Activated CD8-positive, alpha-beta memory T cell treated with anti-CD3 and anti-CD28 coated beads, Interleukin-2, amount 10 ng/mL, durations not matched to agents 7 days and 5 days (primary cell): ENCODE measurements around the gene SHLD1. TPM values are rescaled to one million over a fixed set of nuclear protein-coding genes. Genes with fewer than 3 reads are reported as not detected.

Experiments
- ATAC-seq: fragments of 150-1000 bp; cut with Tn5 transposase; one replicate; pipeline ENCODE4 v1.10.0; 2021; ENCODE audit warnings: moderate library complexity
- CTCF ChIA-PET: fragments of 350-600 bp; sonication (Branson Sonifier 250); formaldehyde crosslinking; loops from one replicate; lab custom pipeline; 2021; ENCODE audit warnings: antibody characterized with exemption; lab: Charles Lee
- DNase-seq: peaks from one replicate; pipeline ENCODE4 v3.0.0-alpha.2; 2020
- H3K27ac Mint-ChIP-seq: one replicate; pipeline ENCODE4 v1.8.0; 2021; ENCODE audit warnings: mild to moderate bottlenecking, mixed read lengths
- H3K27me3 Mint-ChIP-seq: one replicate; pipeline ENCODE4 v1.8.0; 2021; ENCODE audit warnings: mixed read lengths
- H3K36me3 Mint-ChIP-seq: one replicate; pipeline ENCODE4 v1.8.0; 2021; ENCODE audit warnings: mild to moderate bottlenecking, mixed read lengths
- H3K4me1 Mint-ChIP-seq: one replicate; pipeline ENCODE4 v1.8.0; 2021; ENCODE audit warnings: mixed read lengths
- H3K4me3 Mint-ChIP-seq: one replicate; pipeline ENCODE4 v1.8.0; 2021; ENCODE audit warnings: mild to moderate bottlenecking, moderate library complexity, mixed read lengths
- H3K9me3 Mint-ChIP-seq: one replicate; pipeline ENCODE4 v1.8.0; 2022; ENCODE audit warnings: low read depth, mixed read lengths
- total RNA-seq, 2 experiments: library from RNA; stranded (reverse); gene quantifications; one replicate each; pipeline ENCODE4 v1.2.3, GENCODE V29; 2021

The SHLD1 gene
- total RNA-seq, 2 experiments from 2014 or later = 8.5 to 9.1 TPM

DNA sequence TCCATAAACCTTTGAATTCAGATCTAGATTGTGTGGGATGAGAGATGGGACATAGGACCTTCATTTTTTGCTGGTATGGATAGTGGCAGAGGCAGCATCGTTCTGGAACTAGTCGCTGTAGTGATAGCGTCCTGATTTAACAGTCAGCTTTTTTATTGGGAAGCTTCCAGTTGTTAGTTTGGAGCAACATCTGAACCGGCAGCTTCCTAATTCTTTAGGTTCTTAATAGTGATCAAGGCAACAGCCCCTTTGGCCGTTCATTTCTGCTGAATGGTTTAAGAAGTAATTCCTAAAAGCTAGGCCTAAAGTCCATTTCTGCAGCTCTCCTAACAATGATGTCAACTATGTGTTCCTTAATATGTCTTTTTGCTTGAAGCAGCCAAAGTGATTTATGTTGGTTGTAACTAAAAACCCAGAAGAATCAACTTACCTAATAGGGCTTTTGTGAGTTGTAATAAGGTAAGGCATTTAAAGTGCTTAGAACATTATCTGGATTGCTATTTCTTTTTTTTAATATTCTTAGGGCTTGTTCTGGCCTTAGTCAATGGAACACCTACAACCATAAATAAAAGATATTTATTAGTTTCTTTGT, 90.3 kb downstream of the SHLD1 start:
- no peak for ATAC-seq
- no peak for DNase-seq
- Mint-ChIP-seq H3K4me3 (no peak overlapping the region), H3K4me1 (peaks cover 41% of the 10 kb centered on the region), H3K27ac (no peak overlapping the region), H3K27me3 (peaks cover 16% of the 10 kb centered on the region), H3K36me3 (peaks cover 7% of the 10 kb centered on the region), H3K9me3 (no peaks in the 10 kb centered on the region)
- CTCF ChIA-PET = no interaction called here

DNA sequence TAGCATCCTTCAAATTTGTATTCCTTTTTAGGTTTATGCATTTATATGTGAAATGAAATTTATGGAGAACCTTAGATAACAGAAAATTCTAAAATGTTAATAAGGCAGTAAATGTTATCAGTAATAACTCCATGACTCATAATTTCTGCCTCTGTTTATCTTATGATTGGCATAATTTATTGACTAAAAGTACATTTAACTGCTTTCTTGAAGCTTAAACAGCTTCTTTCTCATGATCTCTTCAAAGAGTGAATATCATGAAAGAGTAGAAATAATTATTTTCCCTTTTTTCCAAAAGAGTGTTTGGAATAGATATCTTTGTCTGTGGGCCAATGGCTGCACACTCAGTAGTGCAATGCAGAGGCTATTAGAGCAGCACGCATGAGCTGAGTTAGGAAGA, 91.3 kb downstream of the SHLD1 start:
- CTCF ChIA-PET = interaction anchor here (3.4 kb wide), 1 partner anchor 312 kb away, joined by 15 read pairs; no protein-coding TSS in a partner anchor
- Mint-ChIP-seq H3K4me1 (peaks cover 42% of the 10 kb centered on the region), H3K4me3 (no peak overlapping the region), H3K27me3 (peaks cover 21% of the 10 kb centered on the region), H3K27ac (no peak overlapping the region), H3K9me3 (no peaks in the 10 kb centered on the region), H3K36me3 (peaks cover 7% of the 10 kb centered on the region)
- DNase-seq (no peak), ATAC-seq (no peak)

DNA sequence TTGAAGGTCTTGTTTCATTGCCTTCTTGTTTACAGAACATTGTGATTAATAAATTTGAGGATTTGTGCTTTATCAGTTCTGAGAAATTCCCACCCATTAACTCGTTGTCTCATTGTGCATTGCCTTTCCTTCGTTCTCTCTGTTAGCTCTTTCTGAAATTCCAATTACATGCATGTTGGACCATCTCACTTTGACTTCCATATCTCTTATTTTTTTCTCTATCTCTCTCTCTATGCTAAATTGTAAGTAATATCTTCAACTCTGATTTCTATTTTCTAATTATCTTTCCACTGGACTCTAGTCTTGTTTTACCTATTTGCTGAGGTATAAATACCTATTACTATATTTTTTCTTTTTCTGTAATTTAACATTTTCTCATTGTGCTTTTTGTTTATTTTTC, 92.3 kb downstream of the SHLD1 start:
- ATAC-seq (no peak), DNase-seq (no peak)
- Mint-ChIP-seq H3K27ac (no peak overlapping the region), H3K4me3 (no peak overlapping the region), H3K36me3 (peaks cover 7% of the 10 kb centered on the region), H3K9me3 (no peaks in the 10 kb centered on the region), H3K4me1 (peaks cover 43% of the 10 kb centered on the region), H3K27me3 (peaks cover 22% of the 10 kb centered on the region)
- CTCF ChIA-PET = interaction anchor here (1.4 to 3.4 kb wide), 2 partner anchors 16 to 313 kb away, joined by 3 to 15 read pairs; no protein-coding TSS in a partner anchor

DNA sequence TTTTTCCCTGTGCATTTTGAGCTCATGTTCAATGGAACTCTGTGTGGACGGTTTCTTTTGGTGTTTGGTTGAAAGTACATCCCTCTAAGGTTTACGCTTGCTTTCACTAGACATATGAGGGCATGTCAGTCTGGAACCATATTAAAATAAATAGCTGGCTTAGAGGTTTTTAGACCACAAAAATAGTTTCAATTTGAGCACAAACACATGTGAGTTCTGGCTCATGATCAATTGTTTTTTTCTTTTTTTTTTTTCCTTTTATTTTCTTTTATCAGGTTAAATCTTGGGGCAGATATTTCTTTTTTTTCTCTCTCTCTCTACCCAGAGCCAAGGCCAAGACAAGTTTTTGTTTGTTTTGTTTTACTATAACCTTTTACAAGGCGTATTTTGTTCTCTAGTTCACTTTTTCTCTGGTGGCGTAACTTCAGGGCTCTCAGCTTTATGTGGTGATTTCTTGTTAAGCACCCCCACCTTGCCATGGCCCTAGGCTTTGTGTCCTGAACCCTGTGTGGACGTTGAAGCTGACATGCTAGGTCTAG, 92.9 kb downstream of the SHLD1 start:
- Mint-ChIP-seq H3K27ac (peak overlapping the region; percentile 2), H3K27me3 (peaks cover 22% of the 10 kb centered on the region), H3K36me3 (peaks cover 7% of the 10 kb centered on the region), H3K4me1 (peaks cover 43% of the 10 kb centered on the region), H3K4me3 (no peak overlapping the region), H3K9me3 (no peaks in the 10 kb centered on the region)
- ATAC-seq (peak; percentile 47), DNase-seq (no peak)
- CTCF ChIA-PET = interaction anchor here (0.8 to 3.4 kb wide), 6 partner anchors 11 to 314 kb away, joined by 3 to 15 read pairs (median 3); no protein-coding TSS in a partner anchor

DNA sequence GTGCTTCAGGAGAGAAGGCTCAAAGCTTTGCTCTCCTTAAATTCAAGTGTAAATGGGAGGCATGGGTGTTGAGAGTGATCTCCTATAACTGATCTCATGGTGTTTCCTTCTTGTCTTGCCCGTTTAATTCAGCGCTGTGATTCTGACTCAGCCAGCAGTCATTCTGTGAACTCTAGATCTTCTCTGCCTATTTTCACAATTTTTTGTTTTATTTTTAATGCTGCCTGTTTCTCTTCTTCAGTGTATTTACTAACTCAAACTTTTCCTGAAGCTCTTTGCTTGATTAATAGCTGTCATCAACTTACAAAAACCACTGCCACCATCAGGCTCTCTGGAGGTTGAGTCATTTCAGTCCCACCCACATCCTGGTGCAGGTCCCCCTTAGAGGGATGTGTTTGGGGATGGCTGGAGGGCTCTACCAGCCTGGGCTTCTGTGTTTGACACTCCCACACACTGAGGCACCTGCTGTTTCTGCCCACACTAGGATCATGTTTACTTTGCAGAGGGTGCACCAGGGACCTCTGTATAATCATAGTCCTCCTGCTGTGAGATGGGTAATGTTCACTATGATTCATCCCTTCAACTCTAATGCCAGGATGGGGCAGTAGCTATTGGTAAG, 94.0 kb downstream of the SHLD1 start:
- H3K4me3 Mint-ChIP-seq = peak overlapping the region; percentile 4
- H3K9me3 Mint-ChIP-seq = no peaks in the 10 kb centered on the region
- H3K4me1 Mint-ChIP-seq = peaks cover 49% of the 10 kb centered on the region
- CTCF ChIA-PET = interaction anchor here (0.9 to 3.4 kb wide), 5 partner anchors 20 to 315 kb away, joined by 3 to 15 read pairs (median 3); no protein-coding TSS in a partner anchor
- peaks cover 22% of the 10 kb centered on the region for H3K27me3 Mint-ChIP-seq
- peaks cover 8% of the 10 kb centered on the region for H3K36me3 Mint-ChIP-seq
- ATAC-seq = peak; percentile 94
- DNase-seq = peak; percentile 90
- H3K27ac Mint-ChIP-seq = peak overlapping the region; percentile 53

DNA sequence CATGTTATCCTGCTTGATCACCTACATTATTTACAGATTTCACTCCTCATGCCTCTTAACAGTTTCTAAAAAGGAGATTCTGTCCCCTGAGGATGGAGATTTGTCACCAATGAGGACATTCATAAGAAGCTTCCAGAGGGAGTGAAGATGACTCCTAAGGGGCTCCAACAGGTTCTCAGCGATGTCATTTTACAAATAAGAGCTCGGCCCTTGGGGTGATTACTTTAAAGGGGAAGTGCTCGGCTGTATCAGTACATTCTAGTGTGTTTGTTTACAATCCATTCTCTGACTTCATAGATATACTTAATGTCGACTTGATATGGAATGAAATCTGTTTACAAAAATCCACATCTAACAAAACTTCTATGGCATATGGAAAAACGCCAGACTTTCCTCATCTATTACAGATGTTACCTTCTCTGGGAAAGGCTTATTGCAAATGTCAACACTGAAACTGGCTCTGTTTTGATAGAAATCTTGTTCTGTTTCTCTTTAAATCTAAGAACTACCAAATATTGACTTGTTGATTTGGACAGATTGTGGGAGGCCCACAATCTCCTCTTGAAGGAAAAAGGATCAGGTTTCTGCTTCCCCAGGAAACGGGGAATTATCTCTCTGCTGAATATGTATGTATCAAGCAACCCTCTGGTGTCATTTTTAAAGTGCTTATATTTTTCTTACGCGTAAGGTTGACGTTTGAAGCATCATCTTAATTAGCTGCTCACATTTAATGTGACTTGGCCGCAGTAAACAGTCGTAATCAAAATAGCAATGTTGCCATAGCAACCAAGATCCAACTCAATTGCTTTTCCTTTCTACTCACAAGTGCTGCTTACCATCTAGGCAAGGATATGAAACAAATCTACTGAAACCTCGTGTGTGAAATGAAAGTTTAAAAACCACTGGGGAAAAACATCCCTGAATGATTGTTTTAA, 95.7 kb downstream of the SHLD1 start:
- Mint-ChIP-seq H3K27ac (no peak overlapping the region), H3K36me3 (peaks cover 8% of the 10 kb centered on the region), H3K27me3 (peaks cover 18% of the 10 kb centered on the region), H3K4me1 (peaks cover 50% of the 10 kb centered on the region), H3K9me3 (no peaks in the 10 kb centered on the region), H3K4me3 (no peak overlapping the region)
- DNase-seq = no peak
- no peak for ATAC-seq
- CTCF ChIA-PET = interaction anchor here (0.8 to 1.2 kb wide), 2 partner anchors 16 to 57 kb away, joined by 3 read pairs; no protein-coding TSS in a partner anchor

DNA sequence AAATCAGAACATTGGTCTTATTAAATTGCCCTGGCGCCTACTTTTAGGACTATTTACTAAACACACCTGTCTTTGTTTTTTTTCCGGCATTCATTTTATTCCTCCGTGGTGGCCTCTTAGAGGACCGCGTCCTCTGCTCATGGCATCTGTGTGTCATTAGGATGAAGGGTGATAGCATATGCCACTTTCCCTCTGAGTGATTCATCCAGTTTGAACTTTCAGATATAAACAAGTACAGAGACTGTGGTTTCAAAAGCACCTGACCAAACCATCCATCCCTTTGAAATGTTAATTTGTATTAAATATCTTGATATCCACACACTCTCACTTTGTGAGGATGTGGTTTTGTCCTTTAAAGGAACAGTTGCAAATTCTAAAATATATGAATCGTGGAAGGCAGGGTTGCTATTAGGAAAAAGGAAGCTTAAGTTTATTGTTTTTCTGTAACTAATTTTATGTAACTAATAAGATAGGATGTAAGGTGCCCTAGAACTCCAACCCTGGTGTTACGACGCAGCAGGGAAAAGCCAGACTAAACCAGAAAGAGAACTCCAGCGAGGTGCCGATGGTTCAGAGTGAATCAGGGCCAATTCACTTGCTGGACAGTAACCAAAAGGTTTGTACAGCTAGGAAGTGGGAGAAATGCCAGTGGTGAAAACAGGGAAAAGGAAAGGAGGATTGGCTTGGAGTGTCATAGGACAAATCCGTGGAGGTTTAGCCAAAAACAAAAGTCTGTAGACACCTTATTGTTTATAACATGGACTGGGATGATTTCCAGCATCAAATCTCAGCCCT, 98.7 kb downstream of the SHLD1 start:
- no peak overlapping the region for H3K4me3 Mint-ChIP-seq
- DNase-seq = no peak
- H3K9me3 Mint-ChIP-seq = no peaks in the 10 kb centered on the region
- H3K36me3 Mint-ChIP-seq = peaks cover 2% of the 10 kb centered on the region
- peaks cover 5% of the 10 kb centered on the region for H3K27me3 Mint-ChIP-seq
- H3K27ac Mint-ChIP-seq = no peak overlapping the region
- CTCF ChIA-PET = no interaction called here
- ATAC-seq = no peak
- H3K4me1 Mint-ChIP-seq = peaks cover 29% of the 10 kb centered on the region

DNA sequence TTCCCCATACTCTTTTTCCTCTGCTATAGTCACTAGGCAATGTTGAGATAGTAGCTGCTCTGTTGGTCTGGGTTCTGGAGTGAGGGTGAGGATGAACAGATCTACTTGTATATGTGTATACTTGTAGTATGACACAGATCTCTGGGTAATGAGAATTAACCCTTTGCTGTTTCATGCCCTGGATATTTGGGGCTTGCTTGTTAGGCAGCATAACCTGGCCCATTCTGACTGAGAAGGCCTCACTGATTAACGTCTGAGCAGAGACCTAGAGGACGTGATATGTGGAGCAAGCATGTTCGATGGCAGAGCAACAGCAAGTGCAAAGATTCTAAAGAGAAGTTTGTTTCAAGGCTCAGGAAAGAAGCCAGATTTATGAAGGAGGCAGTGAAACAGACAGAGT, 105.7 kb downstream of the SHLD1 start:
- no peak for ATAC-seq
- Mint-ChIP-seq H3K4me1 (no peaks in the 10 kb centered on the region), H3K9me3 (no peaks in the 10 kb centered on the region), H3K36me3 (peaks cover 2% of the 10 kb centered on the region), H3K27me3 (no peaks in the 10 kb centered on the region), H3K27ac (no peak overlapping the region), H3K4me3 (no peak overlapping the region)
- no peak for DNase-seq
- CTCF ChIA-PET = no interaction called here

DNA sequence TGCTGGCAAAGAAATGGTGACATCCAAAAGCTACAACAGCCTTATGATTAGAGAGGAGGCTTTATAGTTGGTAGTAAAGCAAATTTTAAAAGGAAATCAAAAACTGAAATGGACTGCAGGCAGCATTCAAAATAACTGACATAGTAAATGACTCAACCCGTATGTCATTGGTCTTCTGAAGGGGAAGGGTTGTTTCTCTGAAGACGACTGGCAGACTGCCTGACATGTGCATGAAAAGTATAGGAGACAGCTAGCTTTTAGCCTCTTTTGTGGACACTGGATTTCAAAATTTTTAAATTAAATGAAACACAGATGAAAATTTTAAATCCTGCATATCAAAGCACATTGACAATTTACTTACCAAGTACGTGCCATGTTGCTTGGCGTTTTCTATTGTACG, 109.4 kb downstream of the SHLD1 start:
- no peak overlapping the region for H3K4me3 Mint-ChIP-seq
- no peaks in the 10 kb centered on the region for H3K9me3 Mint-ChIP-seq
- ATAC-seq (no peak), DNase-seq (no peak)
- peaks cover 6% of the 10 kb centered on the region for H3K36me3 Mint-ChIP-seq
- H3K4me1 Mint-ChIP-seq = peaks cover 20% of the 10 kb centered on the region
- CTCF ChIA-PET = no interaction called here
- no peak overlapping the region for H3K27ac Mint-ChIP-seq
- H3K27me3 Mint-ChIP-seq = no peaks in the 10 kb centered on the region

DNA sequence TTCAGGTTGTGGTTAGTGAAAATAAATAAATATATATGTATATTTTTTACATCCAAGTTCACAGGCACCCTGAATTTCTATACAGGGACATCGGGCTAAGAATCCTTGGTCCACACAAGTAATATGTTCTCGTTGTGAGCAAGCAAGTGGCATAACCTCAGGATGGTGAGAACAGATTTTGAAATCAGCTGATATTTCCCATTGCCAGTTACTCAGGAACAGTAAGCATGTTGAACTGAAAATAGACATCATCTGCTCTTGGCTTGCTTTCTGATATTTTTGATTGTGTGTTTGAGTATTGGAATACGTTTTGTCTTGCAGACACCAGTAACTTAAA, 112.5 kb downstream of the SHLD1 start:
- Mint-ChIP-seq H3K27me3 (no peaks in the 10 kb centered on the region), H3K4me1 (peaks cover 31% of the 10 kb centered on the region), H3K4me3 (no peak overlapping the region), H3K9me3 (no peaks in the 10 kb centered on the region), H3K27ac (no peak overlapping the region), H3K36me3 (peaks cover 4% of the 10 kb centered on the region)
- ATAC-seq (no peak), DNase-seq (no peak)
- CTCF ChIA-PET = no interaction called here

DNA sequence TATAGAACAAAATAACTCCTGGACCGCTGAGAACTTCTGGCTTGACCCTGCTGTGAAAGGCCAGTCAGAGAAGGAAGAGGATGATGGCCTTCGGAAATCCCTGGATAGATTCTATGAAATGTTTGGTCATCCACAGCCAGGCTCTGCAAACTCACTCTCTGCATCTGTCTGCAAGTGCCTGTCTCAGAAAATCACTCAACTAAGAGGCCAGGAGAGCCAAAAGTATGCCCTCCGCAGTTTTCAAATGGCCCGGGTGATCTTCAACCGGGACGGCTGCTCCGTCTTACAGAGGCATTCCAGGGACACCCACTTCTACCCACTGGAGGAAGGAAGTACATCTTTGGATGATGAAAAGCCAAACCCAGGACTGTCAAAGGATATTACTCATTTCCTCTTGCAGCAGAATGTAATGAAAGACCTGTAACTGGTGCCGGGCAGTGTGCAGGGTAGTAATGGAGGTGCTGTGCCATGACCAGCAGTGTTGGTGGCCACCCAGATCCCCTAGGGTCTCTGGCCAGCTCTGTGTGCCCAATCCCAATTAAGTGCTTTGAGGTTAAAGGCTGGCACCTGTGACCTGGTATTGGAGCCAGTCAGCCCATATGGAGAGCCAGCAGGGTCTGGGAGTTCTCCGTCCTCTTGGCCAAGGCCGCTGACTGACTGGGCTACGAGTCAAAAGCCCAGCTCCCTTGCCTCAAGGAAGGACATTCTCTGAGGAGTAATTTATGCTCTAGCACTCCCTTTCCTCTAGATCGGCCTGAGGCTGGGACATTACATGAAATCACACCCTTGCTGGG, 113.0 kb downstream of the SHLD1 start:
- H3K4me3 Mint-ChIP-seq = no peak overlapping the region
- H3K27ac Mint-ChIP-seq = no peak overlapping the region
- ATAC-seq (peak; percentile 68), DNase-seq (peak; percentile 41)
- peaks cover 4% of the 10 kb centered on the region for H3K36me3 Mint-ChIP-seq
- CTCF ChIA-PET = interaction anchor here (2.2 kb wide), 1 partner anchor 19 kb away, joined by 5 read pairs; no protein-coding TSS in a partner anchor
- H3K4me1 Mint-ChIP-seq = peaks cover 31% of the 10 kb centered on the region
- H3K9me3 Mint-ChIP-seq = no peaks in the 10 kb centered on the region
- no peaks in the 10 kb centered on the region for H3K27me3 Mint-ChIP-seq

DNA sequence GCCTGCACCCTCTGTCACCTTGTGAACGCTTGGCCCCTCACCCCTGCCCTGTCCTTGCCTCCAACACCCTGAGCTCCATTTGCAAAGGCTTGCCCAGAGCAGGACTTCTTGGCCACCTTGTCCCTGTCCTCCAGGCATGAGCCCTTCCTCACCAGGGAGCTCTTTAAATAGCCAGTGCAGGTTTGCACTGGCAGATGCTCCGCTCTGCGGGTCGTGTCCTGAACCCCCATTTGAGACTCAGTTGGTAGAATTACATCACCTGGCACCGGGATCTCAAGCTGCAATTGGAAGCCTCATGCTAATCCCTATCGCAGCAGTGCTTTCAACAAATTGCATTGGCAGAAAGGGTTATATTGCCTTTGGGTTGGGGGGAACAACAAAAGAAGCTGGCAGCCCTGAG, 114.2 kb downstream of the SHLD1 start:
- ATAC-seq (no peak), DNase-seq (no peak)
- no peaks in the 10 kb centered on the region for H3K9me3 Mint-ChIP-seq
- CTCF ChIA-PET = interaction anchor here (2.2 kb wide), 1 partner anchor 21 kb away, joined by 5 read pairs; no protein-coding TSS in a partner anchor
- no peak overlapping the region for H3K4me3 Mint-ChIP-seq
- no peak overlapping the region for H3K27ac Mint-ChIP-seq
- H3K4me1 Mint-ChIP-seq = peaks cover 31% of the 10 kb centered on the region
- H3K36me3 Mint-ChIP-seq = peaks cover 4% of the 10 kb centered on the region
- H3K27me3 Mint-ChIP-seq = no peaks in the 10 kb centered on the region
